ACC112 (cell line): Measurements from ENCODE around the gene SLC25A24.

ENCODE experiments used
- H2AFZ ChIP-seq: fragments of 200-600 bp; sonication (generic); one replicate; pipeline ENCODE4 v1.6.0; 2017; ENCODE audit warnings: antibody characterized with exemption, low read length; ENCODE audit not compliant: unreplicated experiment
- H3K27ac ChIP-seq: fragments of 200-600 bp; sonication (generic); 2 replicates; pipeline ENCODE4 v1.5.1; 2014; ENCODE audit warnings: low read depth, mild to moderate bottlenecking, antibody characterized with exemption, low read length, moderate library complexity
- H3K27me3 ChIP-seq: fragments of 200-600 bp; sonication (generic); 2 replicates; pipeline ENCODE4 v1.6.1; 2014; ENCODE audit warnings: mild to moderate bottlenecking, antibody characterized with exemption, low read length, moderate library complexity, mixed read lengths; ENCODE audit not compliant: insufficient read depth
- H3K36me3 ChIP-seq: fragments of 200-600 bp; sonication (generic); 2 replicates; pipeline ENCODE4 v1.6.1; 2016; ENCODE audit warnings: mild to moderate bottlenecking, antibody characterized with exemption, low read length, moderate library complexity, mixed read lengths; ENCODE audit not compliant: insufficient read depth
- H3K4me1 ChIP-seq: fragments of 200-600 bp; sonication (generic); one replicate; pipeline ENCODE4 v1.6.1; 2016; ENCODE audit warnings: low read length, mixed read lengths; ENCODE audit not compliant: insufficient read depth, unreplicated experiment, control insufficient read depth
- H3K4me3 ChIP-seq: fragments of 200-600 bp; sonication (generic); 2 replicates; pipeline ENCODE4 v1.5.1; 2014; ENCODE audit warnings: mild to moderate bottlenecking, low read depth, low read length
- H3K79me2 ChIP-seq: fragments of 200-600 bp; sonication (generic); one replicate; pipeline ENCODE4 v1.6.0; 2016; ENCODE audit warnings: low read length; ENCODE audit not compliant: control insufficient read depth, unreplicated experiment, insufficient read depth

SLC25A24 gene

DNA sequence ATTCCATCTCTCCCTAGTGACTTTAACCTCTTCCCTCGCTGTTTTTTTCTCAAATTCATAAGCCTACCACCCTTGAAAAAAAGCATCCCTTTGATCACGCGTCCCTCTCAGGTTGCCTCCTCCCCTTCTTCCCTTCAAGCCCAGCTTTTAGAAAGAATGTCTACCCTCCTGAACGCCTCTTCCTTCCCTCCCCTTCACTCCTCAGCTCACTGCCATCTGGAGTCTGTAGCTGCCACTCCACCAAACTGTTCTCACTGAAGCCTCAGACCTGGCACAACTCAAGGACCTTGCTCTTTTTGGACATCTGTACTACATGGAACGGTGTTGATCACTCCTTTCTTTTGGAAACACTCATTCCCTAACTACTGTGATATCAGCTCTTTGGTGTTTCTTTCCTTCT, 80.6 kb downstream of the SLC25A24 start:
- Histone ChIP-seq H3K4me3 (no peak overlapping the region), H3K27ac (no peak overlapping the region), H3K4me1 (peaks cover 10% of the 10 kb centered on the region), H3K27me3 (peaks cover 14% of the 10 kb centered on the region; the same call in 1 of the 2 replicates), H3K79me2 (no peaks in the 10 kb centered on the region), H3K36me3 (no peaks in the 10 kb centered on the region), H2AFZ (no peak overlapping the region)

DNA sequence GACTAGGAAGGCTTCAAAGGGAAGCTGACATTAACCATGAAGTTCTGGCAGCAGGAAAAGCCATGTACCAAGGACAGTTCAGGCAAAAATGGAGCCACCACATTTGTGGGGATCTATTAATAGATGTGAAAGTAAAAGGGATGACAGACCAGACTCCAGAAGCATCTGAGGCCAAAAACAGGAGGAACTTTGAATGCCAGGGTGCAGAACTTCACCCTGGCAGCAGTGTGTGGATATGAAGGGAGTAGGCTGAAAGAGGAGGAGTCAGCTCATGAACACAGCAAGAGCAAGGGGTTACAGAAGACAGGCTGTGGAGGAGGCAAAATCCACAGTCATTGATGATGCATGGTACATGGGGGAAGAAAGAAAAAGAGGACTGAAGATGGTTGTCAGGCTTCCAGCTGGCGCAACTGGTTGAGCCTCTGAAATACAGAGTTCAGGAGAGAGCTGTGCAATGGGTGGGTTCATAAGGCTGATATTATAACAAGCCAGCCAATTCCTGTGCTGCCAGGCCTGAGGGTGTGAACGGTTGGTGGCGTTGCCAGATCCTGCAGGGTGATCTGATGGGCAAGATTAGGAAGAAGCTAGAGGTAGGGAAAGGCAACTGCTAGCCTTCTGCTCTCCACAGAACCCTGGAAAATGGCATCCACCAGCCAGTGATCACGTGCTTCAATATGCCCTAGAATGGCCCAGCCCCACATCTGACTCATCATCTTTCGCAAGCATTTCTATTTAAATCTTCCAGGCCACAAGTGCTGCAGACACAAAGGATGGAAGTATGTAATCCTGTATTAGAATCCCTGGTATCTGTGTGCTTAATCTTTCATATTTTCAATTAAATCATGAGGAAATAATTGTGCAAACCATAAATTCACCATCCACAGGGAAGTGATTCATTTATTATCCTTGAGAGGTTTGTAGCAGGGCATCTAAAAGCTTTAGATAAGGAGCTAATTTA, 81.9 kb downstream of the SLC25A24 start:
- Histone ChIP-seq H2AFZ (no peak overlapping the region), H3K36me3 (no peaks in the 10 kb centered on the region), H3K4me1 (peaks cover 10% of the 10 kb centered on the region), H3K79me2 (no peaks in the 10 kb centered on the region), H3K27ac (no peak overlapping the region), H3K27me3 (peaks cover 17% of the 10 kb centered on the region; the same call in 1 of the 2 replicates), H3K4me3 (no peak overlapping the region)

DNA sequence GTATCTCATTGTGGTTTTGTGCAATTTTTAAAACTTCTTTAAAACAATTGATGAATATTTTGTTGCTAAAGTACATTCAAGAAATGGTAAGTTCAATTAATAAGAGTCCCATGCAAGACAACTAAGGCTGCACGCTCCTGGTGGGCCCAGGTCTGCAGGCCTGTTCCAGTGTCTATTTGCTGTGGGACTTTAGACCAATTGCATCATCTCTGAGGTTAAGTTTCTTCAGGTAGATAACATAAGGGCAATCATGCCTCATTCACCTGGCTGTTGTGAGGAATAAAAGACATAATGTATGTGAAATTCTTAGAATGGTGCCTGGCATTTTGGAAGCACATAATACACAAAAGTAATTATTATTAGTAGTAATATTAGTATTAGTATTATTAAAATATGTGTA, 82.9 kb downstream of the SLC25A24 start:
- Histone ChIP-seq H3K36me3 (no peaks in the 10 kb centered on the region), H3K4me3 (no peak overlapping the region), H2AFZ (no peak overlapping the region), H3K4me1 (peaks cover 10% of the 10 kb centered on the region), H3K27me3 (peaks cover 17% of the 10 kb centered on the region; the same call in 1 of the 2 replicates), H3K79me2 (no peaks in the 10 kb centered on the region), H3K27ac (no peak overlapping the region)

DNA sequence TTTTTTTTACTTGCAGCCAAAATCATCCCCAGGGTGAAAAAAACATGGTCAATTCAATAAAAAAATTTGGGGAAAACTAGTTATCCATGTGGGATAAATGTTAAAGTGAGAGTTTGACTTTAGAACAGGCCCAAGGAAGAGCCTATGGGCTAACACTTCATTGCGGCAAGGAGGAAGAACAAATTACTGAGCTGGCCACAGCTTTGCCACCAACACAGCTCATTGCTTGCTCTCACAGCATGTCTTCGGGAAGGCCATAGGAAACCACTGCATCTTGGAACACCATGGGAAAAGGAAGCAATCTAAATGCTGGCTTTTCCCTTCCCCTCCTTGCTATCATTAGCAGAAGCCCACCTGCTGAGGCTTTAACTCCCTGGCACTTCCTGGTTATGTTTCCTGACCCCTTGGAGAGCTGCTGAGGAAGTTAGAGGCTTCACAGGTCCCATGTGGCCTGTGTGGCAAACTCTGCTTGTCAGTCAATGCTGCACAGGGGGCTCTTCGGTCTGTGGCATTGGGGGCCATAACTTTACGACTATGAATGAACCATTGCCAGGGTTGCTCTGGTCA, 86.0 kb downstream of the SLC25A24 start:
- Histone ChIP-seq H3K27ac (no peak overlapping the region), H2AFZ (no peak overlapping the region), H3K79me2 (no peaks in the 10 kb centered on the region), H3K36me3 (no peaks in the 10 kb centered on the region), H3K4me3 (no peak overlapping the region), H3K27me3 (peaks cover 10% of the 10 kb centered on the region; the same call in 1 of the 2 replicates), H3K4me1 (peaks cover 10% of the 10 kb centered on the region)

DNA sequence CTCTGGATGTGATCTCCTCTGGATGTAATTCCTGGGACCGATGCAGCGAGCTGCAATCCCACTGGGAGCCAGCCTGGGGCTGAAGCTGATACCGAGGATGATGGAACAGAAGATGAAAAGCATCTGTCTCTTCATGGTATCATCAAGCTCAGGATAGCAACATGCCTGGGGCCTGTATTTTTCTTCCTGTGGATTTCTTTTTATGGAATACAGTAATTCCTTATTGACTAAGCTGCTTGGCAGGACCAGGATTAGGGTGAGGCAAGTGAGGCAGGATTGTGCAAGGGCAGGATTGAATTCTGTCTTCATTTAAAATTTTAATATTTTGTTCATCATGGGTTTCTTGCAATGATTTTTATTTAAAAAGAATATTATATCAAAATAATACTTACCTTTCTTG, 86.6 kb downstream of the SLC25A24 start:
- no peak overlapping the region for H3K27ac ChIP-seq
- H3K4me1 ChIP-seq, result peaks cover 5% of the 10 kb centered on the region
- no peaks in the 10 kb centered on the region for H3K36me3 ChIP-seq
- H3K27me3 ChIP-seq, result peaks cover 10% of the 10 kb centered on the region; the same call in 1 of the 2 replicates
- H3K79me2 ChIP-seq, result no peaks in the 10 kb centered on the region
- H2AFZ ChIP-seq, result no peak overlapping the region
- no peak overlapping the region for H3K4me3 ChIP-seq

DNA sequence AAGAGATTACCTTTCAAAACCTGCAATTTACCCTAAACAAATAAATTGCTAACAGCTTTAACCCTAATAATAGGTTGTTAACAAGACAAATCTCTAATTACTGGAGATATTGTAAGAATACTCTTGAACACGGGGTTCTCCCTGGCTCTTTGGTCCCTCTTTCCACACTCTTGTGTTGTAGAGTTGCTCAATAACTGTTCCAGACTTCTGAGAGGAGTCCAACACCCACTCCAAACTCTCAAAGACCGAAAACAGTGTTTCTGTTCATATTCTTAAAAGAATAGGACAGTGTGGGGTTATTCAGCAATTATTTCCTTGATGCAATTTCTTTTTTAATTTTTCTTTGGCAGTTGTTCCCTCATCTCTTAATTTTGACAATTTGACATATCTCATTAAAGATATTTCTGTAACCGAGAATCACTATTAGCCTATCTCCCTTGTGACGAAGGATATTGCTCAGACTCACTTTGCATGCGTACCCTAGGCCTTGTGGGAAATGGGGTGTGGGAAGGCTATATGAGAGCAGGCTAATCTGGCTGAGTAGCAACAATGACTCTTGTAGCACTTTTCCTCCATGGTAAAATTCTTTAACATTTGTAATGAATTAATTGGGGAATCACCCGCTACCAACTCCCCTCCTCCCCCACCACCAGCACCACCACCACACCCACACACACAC, 90.7 kb downstream of the SLC25A24 start:
- H3K79me2 ChIP-seq, result no peaks in the 10 kb centered on the region
- no peaks in the 10 kb centered on the region for H3K36me3 ChIP-seq
- no peak overlapping the region for H2AFZ ChIP-seq
- no peak overlapping the region for H3K4me3 ChIP-seq
- peaks cover 3% of the 10 kb centered on the region for H3K4me1 ChIP-seq
- peaks cover 3% of the 10 kb centered on the region; the same call in 1 of the 2 replicates for H3K27me3 ChIP-seq
- H3K27ac ChIP-seq, result no peak overlapping the region

DNA sequence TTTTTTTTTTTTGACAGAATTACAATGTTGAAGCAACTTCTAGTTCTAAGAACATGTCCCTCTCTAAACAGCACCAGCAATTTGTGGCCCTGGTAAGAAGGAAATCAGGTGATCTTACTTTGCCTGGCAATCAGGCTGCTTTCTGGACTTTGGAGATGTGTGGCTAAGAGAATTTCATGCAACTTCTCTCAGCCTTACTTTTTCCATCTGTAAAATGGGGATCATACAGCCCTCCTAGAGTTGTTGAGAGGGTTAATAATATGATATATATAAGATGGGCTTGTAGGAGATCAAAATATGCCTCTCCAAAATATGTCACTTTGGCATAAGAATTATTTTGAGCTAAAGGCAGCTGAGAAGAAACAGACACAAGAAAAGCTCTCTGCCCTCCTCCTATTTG, 92.0 kb downstream of the SLC25A24 start:
- Histone ChIP-seq H3K79me2 (no peaks in the 10 kb centered on the region), H3K4me1 (peaks cover 3% of the 10 kb centered on the region), H3K27ac (no peak overlapping the region), H2AFZ (no peak overlapping the region), H3K36me3 (no peaks in the 10 kb centered on the region), H3K4me3 (no peak overlapping the region), H3K27me3 (peaks cover 4% of the 10 kb centered on the region; the same call in 1 of the 2 replicates)

DNA sequence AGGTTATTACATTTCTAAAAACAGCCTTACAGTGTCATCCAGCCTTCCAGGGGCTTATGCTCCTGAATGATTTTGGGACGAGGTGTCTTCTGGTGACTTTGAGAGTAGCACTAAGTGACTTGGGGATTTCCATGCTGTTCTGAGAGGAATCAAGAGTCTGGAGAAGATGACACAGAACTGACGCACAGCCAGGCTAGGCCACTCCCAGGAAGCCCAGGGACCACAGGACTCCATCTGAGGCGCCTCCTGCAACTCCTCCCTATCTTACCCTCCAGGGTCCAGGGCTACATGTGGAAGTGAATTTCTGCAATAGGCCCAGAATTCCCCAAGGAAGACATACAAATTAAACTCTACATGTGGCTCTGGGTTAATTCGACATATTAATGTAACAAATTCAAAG, 92.5 kb downstream of the SLC25A24 start:
- Histone ChIP-seq H3K27me3 (peaks cover 4% of the 10 kb centered on the region; the same call in 1 of the 2 replicates), H3K4me1 (peaks cover 3% of the 10 kb centered on the region), H3K4me3 (no peak overlapping the region), H3K36me3 (no peaks in the 10 kb centered on the region), H3K27ac (no peak overlapping the region), H3K79me2 (no peaks in the 10 kb centered on the region), H2AFZ (no peak overlapping the region)

DNA sequence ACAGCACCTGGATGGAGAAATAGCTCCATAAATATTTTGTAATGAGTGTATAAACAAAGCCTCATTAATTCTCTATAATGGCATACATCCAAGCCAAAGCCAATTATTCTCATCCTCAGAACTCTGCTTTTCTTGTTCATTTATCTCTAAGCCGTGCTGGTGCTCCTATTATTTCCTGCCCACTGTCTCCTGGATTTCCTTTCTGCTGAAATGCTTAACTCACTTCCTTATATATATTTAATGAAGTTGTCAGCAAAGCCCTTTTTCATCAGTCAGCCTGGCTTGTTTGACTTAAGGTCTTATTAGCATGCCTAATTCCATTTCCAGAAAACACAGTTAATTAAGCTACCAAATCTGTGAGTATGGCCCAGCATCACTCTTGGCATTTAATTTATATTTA, 93.4 kb downstream of the SLC25A24 start:
- no peak overlapping the region for H3K4me3 ChIP-seq
- no peak overlapping the region for H2AFZ ChIP-seq
- H3K79me2 ChIP-seq, result no peaks in the 10 kb centered on the region
- H3K36me3 ChIP-seq, result no peaks in the 10 kb centered on the region
- H3K4me1 ChIP-seq, result peaks cover 3% of the 10 kb centered on the region
- H3K27ac ChIP-seq, result no peak overlapping the region; the same call in 1 of the 2 replicates
- peaks cover 10% of the 10 kb centered on the region; the same call in 1 of the 2 replicates for H3K27me3 ChIP-seq

DNA sequence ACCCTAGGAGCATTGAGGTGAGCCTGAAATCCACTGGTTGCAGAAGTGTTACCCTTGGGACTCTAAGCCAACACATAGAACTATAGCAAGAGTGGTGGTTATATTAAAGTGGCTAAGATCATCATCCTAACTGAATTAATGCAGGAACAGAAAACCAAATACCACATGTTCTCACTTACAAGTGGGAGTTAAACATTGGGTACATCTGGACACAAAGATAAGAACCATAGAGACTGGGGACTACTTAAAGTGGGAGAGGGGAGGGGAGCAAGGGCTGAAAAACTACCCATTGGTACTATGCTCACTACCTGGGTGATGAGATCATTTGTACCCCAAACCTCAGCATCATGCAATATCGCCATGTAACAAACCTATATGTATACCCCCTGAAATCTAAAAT, 100.0 kb downstream of the SLC25A24 start:
- Histone ChIP-seq H3K27me3 (peaks cover 54% of the 10 kb centered on the region), H3K36me3 (no peaks in the 10 kb centered on the region), H2AFZ (no peak overlapping the region), H3K4me1 (no peaks in the 10 kb centered on the region), H3K79me2 (no peaks in the 10 kb centered on the region), H3K27ac (no peak overlapping the region), H3K4me3 (no peak overlapping the region)
